SU-DHL-6 (cell line): ENCODE measurements around the gene NHLRC2.

ENCODE experiments used
- H2AFZ ChIP-seq: fragments of 200-600 bp; sonication (generic); 2 replicates; pipeline ENCODE4 v1.6.1; 2014; ENCODE audit warnings: low read depth, mild to moderate bottlenecking, moderate library complexity, mixed read lengths, antibody characterized with exemption, low read length; ENCODE audit not compliant: severe bottlenecking
- H3F3A ChIP-seq: fragments of 200-600 bp; shearing (Covaris generic); 2 replicates; pipeline ENCODE4 v1.6.0; 2016; ENCODE audit warnings: antibody characterized with exemption, mild to moderate bottlenecking; ENCODE audit not compliant: insufficient read depth
- H3K27ac ChIP-seq: fragments of 200-600 bp; sonication (generic); 2 replicates; pipeline ENCODE4 v1.5.1; 2016; ENCODE audit warnings: low read depth, mild to moderate bottlenecking, low read length, moderate library complexity, mixed read lengths
- H3K27me3 ChIP-seq: fragments of 200-600 bp; sonication (generic), shearing (Covaris generic); 2 replicates; pipeline ENCODE4 v1.6.0; 2014; ENCODE audit warnings: mild to moderate bottlenecking, low read length
- H3K36me3 ChIP-seq: fragments of 200-600 bp; sonication (generic); 2 replicates; pipeline ENCODE4 v1.6.1; 2014; ENCODE audit warnings: mild to moderate bottlenecking, low read length, mixed read lengths
- H3K4me2 ChIP-seq: fragments of 300-600, 200-600 bp; shearing (Covaris generic), sonication (generic); 2 replicates; pipeline ENCODE4 v1.6.0; 2014; ENCODE audit warnings: low read length, low read depth, mild to moderate bottlenecking; ENCODE audit not compliant: poor library complexity, severe bottlenecking
- H3K4me3 ChIP-seq: fragments of 200-600 bp; sonication (generic); 2 replicates; pipeline ENCODE4 v1.5.1; 2014; ENCODE audit warnings: antibody characterized with exemption, low read length, mild to moderate bottlenecking, mixed read lengths; ENCODE audit not compliant: insufficient read depth, poor library complexity, severe bottlenecking
- H3K79me2 ChIP-seq: fragments of 200-600 bp; sonication (generic); 2 replicates; pipeline ENCODE4 v1.6.1; 2014; ENCODE audit warnings: mild to moderate bottlenecking, low read length, moderate library complexity; ENCODE audit not compliant: insufficient read depth
- H3K9ac ChIP-seq: fragments of 200-600 bp; sonication (generic); 2 replicates; pipeline ENCODE4 v1.7.0; 2014; ENCODE audit warnings: mild to moderate bottlenecking, low read length
- H3K9me2 ChIP-seq: fragments of 200-600 bp; sonication (generic); replicated peaks from 2 replicates; pipeline ENCODE4 v1.6.1; 2014; ENCODE audit warnings: low read length; ENCODE audit not compliant: insufficient read depth
- H3K9me3 ChIP-seq: fragments of 200-600 bp; sonication (generic); 2 replicates; pipeline ENCODE4 v1.6.1; 2014; ENCODE audit warnings: low read length, mixed read lengths; ENCODE audit not compliant: insufficient read depth
- H4K20me1 ChIP-seq: fragments of 200-600 bp; sonication (generic); 2 replicates; pipeline ENCODE4 v1.6.1; 2014; ENCODE audit warnings: low read depth, mild to moderate bottlenecking, antibody characterized with exemption, low read length, moderate library complexity, mixed read lengths
- EZH2phosphoT487 ChIP-seq: fragments of 200-600 bp; sonication (generic), shearing (Covaris generic); conservative IDR thresholded peaks from 2 replicates; pipeline ENCODE4 v1.6.1; 2018; ENCODE audit warnings: mild to moderate bottlenecking, antibody characterized with exemption, low read length, moderate library complexity, mixed read lengths
- TF ChIP-seq, protein P1 (sequence below): fragments of 200-600 bp; sonication (generic); IDR thresholded peaks from one replicate; pipeline ENCODE4 v1.5.1; 2017; ENCODE audit warnings: antibody characterized with exemption, mild to moderate bottlenecking, low read length, moderate library complexity; ENCODE audit not compliant: insufficient read depth, poor library complexity, severe bottlenecking

Gene NHLRC2

DNA sequence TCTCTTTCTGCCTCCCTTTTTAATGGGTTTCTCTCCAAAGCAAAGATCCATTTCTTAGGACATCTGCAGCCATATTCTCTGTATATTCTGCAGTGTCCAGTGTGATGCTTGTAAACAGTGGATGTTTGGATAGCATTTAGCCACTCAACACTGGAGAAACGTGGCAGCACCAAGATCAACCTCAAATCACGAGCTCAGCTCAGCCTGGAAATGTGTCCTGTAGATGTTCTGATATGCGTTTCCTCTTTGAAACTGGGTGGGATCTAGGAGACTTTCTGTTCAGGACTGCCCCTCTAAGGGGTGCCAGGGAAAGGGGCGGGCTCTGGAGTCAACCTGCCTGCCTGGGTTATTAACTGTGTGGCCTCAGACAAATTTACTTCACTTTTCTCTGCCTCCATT, 91.2 kb downstream of the NHLRC2 start:
- H3K4me2 ChIP-seq = no peak overlapping the region
- no peaks in the 10 kb centered on the region for H3K9me3 ChIP-seq
- no peak overlapping the region for H3K4me3 ChIP-seq
- no peak overlapping the region for H3K9ac ChIP-seq
- H3K27ac ChIP-seq = no peak overlapping the region
- no peaks in the 10 kb centered on the region for H3K79me2 ChIP-seq
- H4K20me1 ChIP-seq = no peaks in the 10 kb centered on the region
- TF ChIP-seq, protein P1, sequence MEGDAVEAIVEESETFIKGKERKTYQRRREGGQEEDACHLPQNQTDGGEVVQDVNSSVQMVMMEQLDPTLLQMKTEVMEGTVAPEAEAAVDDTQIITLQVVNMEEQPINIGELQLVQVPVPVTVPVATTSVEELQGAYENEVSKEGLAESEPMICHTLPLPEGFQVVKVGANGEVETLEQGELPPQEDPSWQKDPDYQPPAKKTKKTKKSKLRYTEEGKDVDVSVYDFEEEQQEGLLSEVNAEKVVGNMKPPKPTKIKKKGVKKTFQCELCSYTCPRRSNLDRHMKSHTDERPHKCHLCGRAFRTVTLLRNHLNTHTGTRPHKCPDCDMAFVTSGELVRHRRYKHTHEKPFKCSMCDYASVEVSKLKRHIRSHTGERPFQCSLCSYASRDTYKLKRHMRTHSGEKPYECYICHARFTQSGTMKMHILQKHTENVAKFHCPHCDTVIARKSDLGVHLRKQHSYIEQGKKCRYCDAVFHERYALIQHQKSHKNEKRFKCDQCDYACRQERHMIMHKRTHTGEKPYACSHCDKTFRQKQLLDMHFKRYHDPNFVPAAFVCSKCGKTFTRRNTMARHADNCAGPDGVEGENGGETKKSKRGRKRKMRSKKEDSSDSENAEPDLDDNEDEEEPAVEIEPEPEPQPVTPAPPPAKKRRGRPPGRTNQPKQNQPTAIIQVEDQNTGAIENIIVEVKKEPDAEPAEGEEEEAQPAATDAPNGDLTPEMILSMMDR = no peak
- TF ChIP-seq EZH2phosphoT487 = no peak
- no peaks in the 10 kb centered on the region for H3K27me3 ChIP-seq
- H3F3A ChIP-seq = no peaks in the 10 kb centered on the region
- H3K9me2 ChIP-seq = no peaks in the 10 kb centered on the region
- H2AFZ ChIP-seq = no peak overlapping the region
- H3K36me3 ChIP-seq = no peaks in the 10 kb centered on the region

DNA sequence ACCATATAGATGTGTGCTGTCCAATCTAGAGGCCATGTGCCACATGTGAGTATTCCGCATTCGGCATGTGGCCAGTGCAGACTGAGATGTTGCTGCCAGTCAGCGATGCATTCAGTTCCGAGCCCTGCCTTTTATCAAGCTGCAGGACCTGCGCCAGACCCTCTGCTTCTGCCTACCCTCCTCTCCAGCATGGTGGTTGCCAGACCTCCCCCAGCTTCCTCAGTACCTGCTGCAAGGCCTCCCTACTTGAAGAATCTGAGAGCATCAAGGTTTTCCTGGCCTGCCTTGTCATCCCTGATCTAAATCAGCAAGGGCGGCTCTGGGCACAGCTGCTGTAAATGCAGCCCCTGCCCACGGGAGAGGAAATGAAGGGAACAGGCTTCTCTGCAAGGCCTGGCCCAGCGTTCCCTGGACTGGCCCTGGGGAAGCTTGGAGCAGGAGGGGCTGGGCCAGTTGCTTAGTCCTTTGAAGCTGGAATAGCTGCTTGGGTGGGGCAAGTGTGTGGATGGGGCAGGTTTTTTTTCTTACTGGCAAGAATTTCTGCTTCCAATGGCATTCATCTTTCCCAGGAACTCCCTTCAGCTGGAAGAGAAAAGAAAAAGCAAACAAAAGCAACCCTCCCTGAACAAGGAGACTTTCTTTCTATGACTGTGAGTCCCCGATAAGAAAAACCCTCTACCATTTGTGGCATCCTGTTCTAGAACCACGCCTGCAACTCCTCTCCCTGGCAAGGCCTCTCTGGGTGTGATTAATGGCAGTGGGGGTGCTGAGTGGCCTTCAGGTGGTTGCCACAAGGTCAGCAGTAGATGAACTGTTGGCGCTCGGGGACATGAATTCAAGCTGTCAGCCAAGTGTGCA, 93.0 kb downstream of the NHLRC2 start:
- Histone ChIP-seq H3K79me2 (no peaks in the 10 kb centered on the region), H3K9me2 (no peaks in the 10 kb centered on the region), H2AFZ (no peak overlapping the region), H3K27ac (no peak overlapping the region), H3K36me3 (no peaks in the 10 kb centered on the region), H3K9ac (no peak overlapping the region), H3K9me3 (no peaks in the 10 kb centered on the region), H3F3A (no peaks in the 10 kb centered on the region), H4K20me1 (no peaks in the 10 kb centered on the region), H3K27me3 (no peaks in the 10 kb centered on the region), H3K4me2 (no peak overlapping the region), H3K4me3 (no peak overlapping the region)
- no peak for TF ChIP-seq EZH2phosphoT487
- TF ChIP-seq, protein P1 = no peak

DNA sequence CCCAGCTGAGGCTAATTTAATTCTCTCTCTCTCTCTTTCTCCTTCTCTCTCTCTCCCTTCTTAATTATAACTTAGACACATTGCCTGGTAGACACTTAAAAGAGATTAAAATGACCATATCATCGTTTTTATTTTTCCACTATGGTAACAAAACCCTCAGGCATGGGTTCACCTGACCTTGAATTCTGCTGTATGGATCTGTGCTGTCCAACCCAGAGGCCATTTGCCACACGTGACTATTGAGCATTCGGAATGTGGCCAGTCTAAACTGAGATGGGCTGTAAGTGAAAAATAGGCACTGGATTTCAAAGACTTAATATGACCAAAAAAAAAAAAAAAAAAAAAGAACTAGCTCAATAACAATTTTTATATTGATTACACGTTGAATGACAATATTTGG, 93.6 kb downstream of the NHLRC2 start:
- TF ChIP-seq, protein P1 = no peak
- TF ChIP-seq EZH2phosphoT487 = no peak
- H3K4me2 ChIP-seq = no peak overlapping the region
- H3F3A ChIP-seq = no peaks in the 10 kb centered on the region
- no peaks in the 10 kb centered on the region for H3K9me3 ChIP-seq
- no peak overlapping the region for H2AFZ ChIP-seq
- no peaks in the 10 kb centered on the region for H4K20me1 ChIP-seq
- no peak overlapping the region for H3K27ac ChIP-seq
- H3K9me2 ChIP-seq = no peaks in the 10 kb centered on the region
- no peak overlapping the region for H3K4me3 ChIP-seq
- no peaks in the 10 kb centered on the region for H3K36me3 ChIP-seq
- H3K79me2 ChIP-seq = no peaks in the 10 kb centered on the region
- no peak overlapping the region for H3K9ac ChIP-seq
- no peaks in the 10 kb centered on the region for H3K27me3 ChIP-seq
